DOHH2 (cell line): Measurements from ENCODE around the gene LAMA4.

Experiments used
- H3F3A ChIP-seq: fragments of 200-600 bp; sonication (generic), shearing (Covaris generic); 2 replicates; pipeline ENCODE4 v1.6.0; 2016; ENCODE audit warnings: antibody characterized with exemption, mild to moderate bottlenecking; ENCODE audit not compliant: control insufficient read depth, insufficient read depth
- H3K27ac ChIP-seq: fragments of 200-600 bp; sonication (generic); 2 replicates; pipeline ENCODE4 v1.5.1; 2014; ENCODE audit warnings: low read depth, mild to moderate bottlenecking, low read length, moderate library complexity
- H3K27me3 ChIP-seq: fragments of 200-600 bp; sonication (generic); 2 replicates; pipeline ENCODE4 v1.6.1; 2014; ENCODE audit warnings: mild to moderate bottlenecking, low read length, mixed read lengths; ENCODE audit not compliant: control insufficient read depth
- H3K36me3 ChIP-seq: fragments of 200-600 bp; sonication (generic); 2 replicates; pipeline ENCODE4 v1.6.1; 2014; ENCODE audit warnings: mild to moderate bottlenecking, low read length, moderate library complexity, mixed read lengths; ENCODE audit not compliant: control insufficient read depth
- H3K4me1 ChIP-seq: fragments of 200-600 bp; sonication (generic); 2 replicates; pipeline ENCODE4 v1.6.1; 2014; ENCODE audit warnings: mild to moderate bottlenecking, low read length, mixed read lengths; ENCODE audit not compliant: control insufficient read depth
- H3K4me2 ChIP-seq: fragments of 200-600 bp; sonication (generic); 2 replicates; pipeline ENCODE4 v1.6.0; 2014; ENCODE audit warnings: mild to moderate bottlenecking, low read length, moderate library complexity
- H3K4me3 ChIP-seq: fragments of 200-600 bp; sonication (generic); 2 replicates; pipeline ENCODE4 v1.5.1; 2014; ENCODE audit warnings: mild to moderate bottlenecking, low read length, mixed read lengths
- H3K79me2 ChIP-seq: fragments of 200-600 bp; sonication (generic); 2 replicates; pipeline ENCODE4 v1.6.1; 2014; ENCODE audit warnings: mild to moderate bottlenecking, low read length, mixed read lengths; ENCODE audit not compliant: control insufficient read depth
- H3K9me2 ChIP-seq: fragments of 200-600 bp; sonication (generic); replicated peaks from 2 replicates; pipeline ENCODE4 v1.6.1; 2014; ENCODE audit warnings: mild to moderate bottlenecking, low read length, mixed read lengths; ENCODE audit not compliant: control insufficient read depth
- H3K9me3 ChIP-seq: fragments of 200-600 bp; sonication (generic); 2 replicates; pipeline ENCODE4 v1.6.1; 2014; ENCODE audit warnings: antibody characterized with exemption, low read length, mixed read lengths; ENCODE audit not compliant: control insufficient read depth, insufficient read depth
- H4K20me1 ChIP-seq: fragments of 200-600 bp; sonication (generic); 2 replicates; pipeline ENCODE4 v1.6.0; 2014; ENCODE audit warnings: low read depth, mild to moderate bottlenecking, antibody characterized with exemption, low read length, moderate library complexity; ENCODE audit not compliant: control insufficient read depth, insufficient read depth
- CTCF ChIP-seq: fragments of 200-600 bp; sonication (generic); IDR thresholded peaks from one replicate; pipeline ENCODE4 v1.5.1; 2014; ENCODE audit warnings: antibody characterized with exemption, mild to moderate bottlenecking, low read depth, low read length; ENCODE audit not compliant: poor library complexity, severe bottlenecking
- EZH2phosphoT487 ChIP-seq: fragments of 200-600 bp; sonication (generic); IDR thresholded peaks from 2 replicates; pipeline ENCODE4 v1.6.1; 2017; ENCODE audit warnings: borderline replicate concordance, mild to moderate bottlenecking, antibody characterized with exemption, low read length, moderate library complexity, mixed read lengths

The LAMA4 gene

GRCh38 chr6:112253841-112254816 lies at the start of gene LAMA4:
LAMA4 (minus strand) TSS chr6:112254567; CDS start chr6:112254150, 417 bp downstream.
- Histone ChIP-seq H3K4me1 (no peaks in the 10 kb centered on the region), H3K9me2 (no peaks in the 10 kb centered on the region), H3K4me2 (no peak within 1 kb of the TSS), H3K36me3 (no peaks in the 10 kb centered on the region), H4K20me1 (no peaks in the 10 kb centered on the region), H3K4me3 (no peak within 1 kb of the TSS), H3F3A (no peaks in the 10 kb centered on the region), H3K9me3 (no peaks in the 10 kb centered on the region), H3K79me2 (no peaks in the 10 kb centered on the region), H3K27ac (no peak within 1 kb of the TSS), H3K27me3 (no peaks in the 10 kb centered on the region)
- no peak for TF ChIP-seq EZH2phosphoT487
- TF ChIP-seq CTCF: no peak

GRCh38 chr6:112302142-112302705 lies 47.9 kb upstream of the LAMA4 start:
- no peak overlapping the region for H3K27ac ChIP-seq

GRCh38 chr6:112300896-112301295 lies 46.5 kb upstream of the LAMA4 start:
- H3K36me3 ChIP-seq: no peaks in the 10 kb centered on the region
- peaks cover 4% of the 10 kb centered on the region for H3K27me3 ChIP-seq
- no peaks in the 10 kb centered on the region for H4K20me1 ChIP-seq
- no peaks in the 10 kb centered on the region for H3K79me2 ChIP-seq
- H3K4me2 ChIP-seq: no peak overlapping the region
- no peak for TF ChIP-seq EZH2phosphoT487
- no peak for TF ChIP-seq CTCF
- H3K9me2 ChIP-seq: no peaks in the 10 kb centered on the region
- H3K27ac ChIP-seq: no peak overlapping the region
- H3F3A ChIP-seq: no peaks in the 10 kb centered on the region
- H3K4me1 ChIP-seq: no peaks in the 10 kb centered on the region
- H3K9me3 ChIP-seq: no peaks in the 10 kb centered on the region
- H3K4me3 ChIP-seq: no peak overlapping the region

More at GRCh38 chr6:112302142-112302705, 47.9 kb upstream of the LAMA4 start:
- Histone ChIP-seq H3K4me1 (no peaks in the 10 kb centered on the region), H3K36me3 (no peaks in the 10 kb centered on the region), H3F3A (no peaks in the 10 kb centered on the region), H3K4me2 (no peak overlapping the region), H3K79me2 (no peaks in the 10 kb centered on the region), H3K9me2 (no peaks in the 10 kb centered on the region), H3K27me3 (peaks cover 4% of the 10 kb centered on the region), H3K4me3 (no peak overlapping the region), H3K9me3 (no peaks in the 10 kb centered on the region), H4K20me1 (no peaks in the 10 kb centered on the region)
- TF ChIP-seq EZH2phosphoT487: no peak
- TF ChIP-seq CTCF: no peak
